ENCODE data around the gene DYNC2LI1.

Gene DYNC2LI1

GRCh38 chr2:43824512-43824911, 50.7 kb downstream of the DYNC2LI1 start:
- ChIA-PET CTCF (no interaction called here), POLR2A (ENCODE audit: low non-redundant PET) (no interaction called here)
- DNase-seq (ENCODE audit: low spot score), result no peak
- TF ChIP-seq CTCF (conservative IDR thresholded peaks at IDR 0.05; ENCODE audit: low read depth), result no peak
- no peak overlapping the region for H3K27ac ChIP-seq

- no peak for TF ChIP-seq CTCF (conservative IDR thresholded peaks at IDR 0.05; ENCODE audit: low read depth)
- no peak for DNase-seq (ENCODE audit: low spot score)
- no peak overlapping the region for H3K27ac ChIP-seq
- CTCF ChIA-PET, result interaction anchor here (0.6 to 1.0 kb wide), 2 partner anchors 219 to 1446 kb away, joined by 4 read pairs; no protein-coding TSS in a partner anchor
- POLR2A ChIA-PET (ENCODE audit: low non-redundant PET), result no interaction called here
Observed at GRCh38 chr2:43824951-43825493, 51.2 kb downstream of the DYNC2LI1 start.

GRCh38 chr2:43825841-43826240, 52.0 kb downstream of the DYNC2LI1 start:
- DNase-seq (ENCODE audit: low spot score), result no peak
- TF ChIP-seq CTCF (conservative IDR thresholded peaks at IDR 0.05; ENCODE audit: low read depth), result no peak
- H3K27ac ChIP-seq, result no peak overlapping the region
- CTCF ChIA-PET, result interaction anchor here (0.6 to 1.0 kb wide), 2 partner anchors 9 to 219 kb away, joined by 3 to 4 read pairs; no protein-coding TSS in a partner anchor
- POLR2A ChIA-PET (ENCODE audit: low non-redundant PET), result no interaction called here

GRCh38 chr2:43826305-43827250, 52.7 kb downstream of the DYNC2LI1 start:
- DNase-seq (ENCODE audit: low spot score), result no peak
- POLR2A ChIA-PET (ENCODE audit: low non-redundant PET), result no interaction called here
- CTCF ChIA-PET, result interaction anchor here (0.6 to 1.0 kb wide), 2 partner anchors 9 to 220 kb away, joined by 3 to 4 read pairs; no protein-coding TSS in a partner anchor
- no peak overlapping the region for H3K27ac ChIP-seq
- TF ChIP-seq CTCF (conservative IDR thresholded peaks at IDR 0.05; ENCODE audit: low read depth), result no peak

GRCh38 chr2:43831543-43832294, 57.9 kb downstream of the DYNC2LI1 start:
- DNase-seq (ENCODE audit: low spot score), result no peak
- CTCF ChIA-PET, result no interaction called here
- no peak overlapping the region for H3K27ac ChIP-seq
- TF ChIP-seq CTCF (conservative IDR thresholded peaks at IDR 0.05; ENCODE audit: low read depth), result no peak
- POLR2A ChIA-PET (ENCODE audit: low non-redundant PET), result no interaction called here

GRCh38 chr2:43832457-43832856, 58.6 kb downstream of the DYNC2LI1 start:
- no peak for TF ChIP-seq CTCF (conservative IDR thresholded peaks at IDR 0.05; ENCODE audit: low read depth)
- DNase-seq (ENCODE audit: low spot score), result no peak
- POLR2A ChIA-PET (ENCODE audit: low non-redundant PET), result no interaction called here
- CTCF ChIA-PET, result no interaction called here
- H3K27ac ChIP-seq, result no peak overlapping the region
